Spleen (tissue), 7 donors: ENCODE measurements around the gene ABCE1.

Experiments
- POLR2A ChIP-seq, 3 donors: fragments of 450-650 bp; IDR thresholded peaks; one replicate each; pipeline ENCODE4 v1.5.1; 2017; ENCODE audit warnings: antibody characterized with exemption in 3 of 3, mild to moderate bottlenecking in 1 of 3
- POLR2AphosphoS5 ChIP-seq, 3 donors: sonication (generic); formaldehyde crosslinking; IDR thresholded peaks; one replicate each; pipeline ENCODE4 v1.5.1; 2017; ENCODE audit warnings: antibody characterized with exemption in 3 of 3
- TF ChIP-seq, protein P1 (sequence below), 11 experiments: fragments of 200-600 bp in 7 of 11; fragments of 450-650 bp in 4 of 11; sonication (generic) in 4 of 11; IDR thresholded peaks in 8 of 11; conservative IDR thresholded peaks in 3 of 11; 1 replicate in 7 of 11; 2 replicates in 4 of 11; pipeline versions ENCODE4 v1.4.0 to v1.8.0; 2016 to 2021; ENCODE audit warnings: antibody characterized with exemption in 11 of 11, inconsistent platforms in 4 of 11, mild to moderate bottlenecking in 1 of 11
- donor health status: DM: no; HTN: no; CAD: no; lungs with moderate emphysema.
- donor health status: DM: no; HTN: no; CAD: no.
- donor health status: DM: no; HTN: no; CAD: no.

DNA sequence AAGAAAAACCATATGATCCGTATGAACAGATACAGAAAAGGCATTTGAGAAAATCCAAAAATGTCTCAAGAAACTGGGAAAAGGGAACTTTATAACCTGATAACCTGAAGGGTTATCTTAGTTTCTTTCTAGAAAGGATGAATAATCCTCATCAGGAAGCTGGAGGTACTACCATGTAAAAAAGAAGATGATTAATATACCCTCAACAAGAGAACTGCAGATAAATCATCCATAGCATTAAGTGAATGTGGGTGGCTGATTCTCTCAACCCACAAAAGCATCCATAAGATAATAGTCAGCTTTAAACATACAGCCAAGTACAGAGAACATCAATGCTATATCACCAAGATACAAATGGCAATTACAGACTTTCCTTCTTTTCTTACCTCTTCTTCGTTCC lies 26.6 kb upstream of the ABCE1 start:
- TF ChIP-seq, protein P1, sequence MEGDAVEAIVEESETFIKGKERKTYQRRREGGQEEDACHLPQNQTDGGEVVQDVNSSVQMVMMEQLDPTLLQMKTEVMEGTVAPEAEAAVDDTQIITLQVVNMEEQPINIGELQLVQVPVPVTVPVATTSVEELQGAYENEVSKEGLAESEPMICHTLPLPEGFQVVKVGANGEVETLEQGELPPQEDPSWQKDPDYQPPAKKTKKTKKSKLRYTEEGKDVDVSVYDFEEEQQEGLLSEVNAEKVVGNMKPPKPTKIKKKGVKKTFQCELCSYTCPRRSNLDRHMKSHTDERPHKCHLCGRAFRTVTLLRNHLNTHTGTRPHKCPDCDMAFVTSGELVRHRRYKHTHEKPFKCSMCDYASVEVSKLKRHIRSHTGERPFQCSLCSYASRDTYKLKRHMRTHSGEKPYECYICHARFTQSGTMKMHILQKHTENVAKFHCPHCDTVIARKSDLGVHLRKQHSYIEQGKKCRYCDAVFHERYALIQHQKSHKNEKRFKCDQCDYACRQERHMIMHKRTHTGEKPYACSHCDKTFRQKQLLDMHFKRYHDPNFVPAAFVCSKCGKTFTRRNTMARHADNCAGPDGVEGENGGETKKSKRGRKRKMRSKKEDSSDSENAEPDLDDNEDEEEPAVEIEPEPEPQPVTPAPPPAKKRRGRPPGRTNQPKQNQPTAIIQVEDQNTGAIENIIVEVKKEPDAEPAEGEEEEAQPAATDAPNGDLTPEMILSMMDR (IDR thresholded peaks at IDR 0.05 in 8 of 11, conservative IDR thresholded peaks at IDR 0.05 in 3 of 11): no peak
- TF ChIP-seq POLR2A (IDR thresholded peaks at IDR 0.05) (no peak), POLR2AphosphoS5 (IDR thresholded peaks at IDR 0.05) (no peak)
